Fibroblast of pulmonary artery (primary cell): ENCODE data around the gene OR52E8.
A peak's percentile ranks its signal among the peaks of the same experiment; 100 is the strongest.

Source experiments
- DNase-seq: peaks from one replicate; pipeline ENCODE4 v3.0.0-alpha.2; 2010; ENCODE audit warnings: low read depth
- H3K4me3 ChIP-seq: replicated peaks from 2 replicates; pipeline ENCODE4 v1.5.1; 2011; ENCODE audit warnings: low read depth, mild to moderate bottlenecking, control low read depth, low read length, moderate library complexity
- TF ChIP-seq, protein P1 (sequence below): IDR thresholded peaks from 2 replicates; pipeline ENCODE4 v1.5.1; 2011; ENCODE audit warnings: mild to moderate bottlenecking, control low read depth, low read length, inconsistent platforms; ENCODE audit errors: missing control alignments

The OR52E8 gene

DNA sequence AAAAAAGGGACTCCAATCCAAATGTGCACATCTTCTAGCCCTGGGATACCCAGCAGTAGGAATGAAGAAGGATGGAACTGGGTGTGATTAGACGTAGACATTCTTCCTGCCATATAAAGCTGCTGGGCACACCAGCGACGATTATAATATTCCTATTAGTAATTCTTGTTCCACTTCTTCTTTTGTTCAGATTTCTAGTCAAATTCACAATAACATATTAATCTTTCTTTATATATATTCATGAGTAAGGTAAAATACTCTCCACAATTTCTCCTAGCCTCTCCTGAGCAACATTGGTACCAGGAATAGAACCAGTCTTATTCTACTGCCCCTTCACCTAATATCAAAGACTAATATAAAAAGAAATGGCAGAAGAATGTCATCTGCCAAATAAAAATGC is at the start of gene OR52E8:
Gene OR52E8 (minus strand): TSS at position 101 of the 400 bp plus-strand sequence. CDS start 0 bp downstream, at position 101.
- no peak for DNase-seq
- no peak within 1 kb of the TSS for H3K4me3 ChIP-seq
- TF ChIP-seq, protein P1, sequence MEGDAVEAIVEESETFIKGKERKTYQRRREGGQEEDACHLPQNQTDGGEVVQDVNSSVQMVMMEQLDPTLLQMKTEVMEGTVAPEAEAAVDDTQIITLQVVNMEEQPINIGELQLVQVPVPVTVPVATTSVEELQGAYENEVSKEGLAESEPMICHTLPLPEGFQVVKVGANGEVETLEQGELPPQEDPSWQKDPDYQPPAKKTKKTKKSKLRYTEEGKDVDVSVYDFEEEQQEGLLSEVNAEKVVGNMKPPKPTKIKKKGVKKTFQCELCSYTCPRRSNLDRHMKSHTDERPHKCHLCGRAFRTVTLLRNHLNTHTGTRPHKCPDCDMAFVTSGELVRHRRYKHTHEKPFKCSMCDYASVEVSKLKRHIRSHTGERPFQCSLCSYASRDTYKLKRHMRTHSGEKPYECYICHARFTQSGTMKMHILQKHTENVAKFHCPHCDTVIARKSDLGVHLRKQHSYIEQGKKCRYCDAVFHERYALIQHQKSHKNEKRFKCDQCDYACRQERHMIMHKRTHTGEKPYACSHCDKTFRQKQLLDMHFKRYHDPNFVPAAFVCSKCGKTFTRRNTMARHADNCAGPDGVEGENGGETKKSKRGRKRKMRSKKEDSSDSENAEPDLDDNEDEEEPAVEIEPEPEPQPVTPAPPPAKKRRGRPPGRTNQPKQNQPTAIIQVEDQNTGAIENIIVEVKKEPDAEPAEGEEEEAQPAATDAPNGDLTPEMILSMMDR = no peak

GRCh38 chr11:5899534-5899933 is 42.0 kb upstream of the OR52E8 start:
- no peak for DNase-seq
- no peak overlapping the region for H3K4me3 ChIP-seq
- TF ChIP-seq, protein P1 = no peak

DNA sequence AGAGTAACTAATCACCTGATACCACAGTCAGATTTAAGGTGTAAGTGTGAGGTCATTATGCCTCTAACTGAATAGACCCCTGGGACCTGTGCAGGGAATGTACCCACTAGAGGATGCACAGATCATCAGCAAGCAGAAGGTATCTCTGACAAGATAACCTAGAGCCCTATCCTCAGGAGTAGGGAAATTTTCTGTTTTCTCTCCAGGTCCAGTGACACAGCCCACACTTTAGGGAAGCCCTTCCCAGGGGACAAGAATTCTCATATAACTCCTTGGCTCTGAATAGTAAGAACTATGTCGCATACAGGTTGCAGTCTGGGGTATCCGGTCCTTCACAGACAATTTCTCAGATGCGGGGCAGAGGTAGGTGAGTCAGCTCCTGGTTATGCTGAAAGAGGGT is 35.4 kb upstream of the OR52E8 start, which contains the start of gene OR52E5:
Gene OR52E5 (plus strand): TSS at position 301 of the 400 bp plus-strand sequence. CDS start 7,569 bp downstream, outside the sequence.
- no peak within 1 kb of the TSS for H3K4me3 ChIP-seq
- TF ChIP-seq, protein P1 = no peak
- no peak for DNase-seq

- DNase-seq = peak; percentile 29
- TF ChIP-seq, protein P1 = peak; percentile 52
- no peak overlapping the region for H3K4me3 ChIP-seq
Measured at GRCh38 chr11:5891216-5891800, 33.8 kb upstream of the OR52E8 start.

DNA sequence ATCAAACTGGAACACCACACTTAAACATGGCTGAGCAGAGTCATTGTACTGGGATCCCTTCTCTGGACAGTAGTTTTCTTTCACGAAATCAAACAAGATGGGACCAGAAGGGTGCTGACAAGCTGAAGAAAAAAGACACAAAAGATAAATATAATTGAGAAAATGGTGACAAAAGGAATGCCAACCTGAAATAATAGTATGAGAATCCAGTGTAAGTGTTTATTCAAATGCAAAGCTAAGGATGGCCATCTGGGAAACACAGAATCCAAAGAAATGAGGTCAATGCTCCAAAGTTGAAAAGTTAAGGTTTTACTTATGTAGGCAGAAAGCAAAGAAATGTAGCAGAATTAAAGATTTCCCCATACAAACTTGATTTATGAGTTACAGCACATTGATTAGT is 30.2 kb upstream of the OR52E8 start:
- no peak for DNase-seq
- H3K4me3 ChIP-seq = no peak overlapping the region

DNA sequence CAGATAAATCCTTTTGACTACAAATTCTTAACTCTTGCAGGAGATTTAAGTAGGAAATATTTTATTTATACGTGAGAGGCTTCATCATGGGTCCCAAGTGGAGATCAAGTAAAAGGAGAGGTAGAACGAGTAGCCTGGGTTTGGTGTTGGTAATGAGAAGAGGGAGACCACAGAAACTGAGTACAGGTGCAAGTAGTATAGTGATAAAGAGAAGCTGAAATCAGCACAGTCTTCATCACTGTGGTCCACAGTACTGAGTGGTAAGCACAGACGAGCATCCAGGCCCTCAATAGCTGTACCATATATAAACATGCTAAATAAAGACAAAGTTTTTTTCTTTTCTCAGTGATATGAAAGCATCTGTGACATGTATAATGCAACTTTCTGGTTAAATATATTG is 29.7 kb upstream of the OR52E8 start:
- DNase-seq = no peak

More for the DNA sequence above, 30.2 kb upstream of the OR52E8 start:
- TF ChIP-seq, protein P1 = no peak

More for the DNA sequence above, 29.7 kb upstream of the OR52E8 start:
- TF ChIP-seq, protein P1 = no peak
- no peak overlapping the region for H3K4me3 ChIP-seq
